NOMO-1 treated with DMSO at 0.1 percent for 48 hours (cell line): ENCODE measurements around the gene ANKRD23.
A peak's percentile ranks its signal among the peaks of the same experiment; 100 is the strongest.
"Not testable (repeated sequence)": the region's sequence is repeated elsewhere in the genome, so short reads cannot be mapped to it uniquely, and the experiment has no call there.

ENCODE experiments used
- DNase-seq: peaks from one replicate; lab custom pipeline; 2025; ENCODE audit not compliant: unreplicated experiment; lab: John Stamatoyannopoulos, UW

The ANKRD23 gene

DNA sequence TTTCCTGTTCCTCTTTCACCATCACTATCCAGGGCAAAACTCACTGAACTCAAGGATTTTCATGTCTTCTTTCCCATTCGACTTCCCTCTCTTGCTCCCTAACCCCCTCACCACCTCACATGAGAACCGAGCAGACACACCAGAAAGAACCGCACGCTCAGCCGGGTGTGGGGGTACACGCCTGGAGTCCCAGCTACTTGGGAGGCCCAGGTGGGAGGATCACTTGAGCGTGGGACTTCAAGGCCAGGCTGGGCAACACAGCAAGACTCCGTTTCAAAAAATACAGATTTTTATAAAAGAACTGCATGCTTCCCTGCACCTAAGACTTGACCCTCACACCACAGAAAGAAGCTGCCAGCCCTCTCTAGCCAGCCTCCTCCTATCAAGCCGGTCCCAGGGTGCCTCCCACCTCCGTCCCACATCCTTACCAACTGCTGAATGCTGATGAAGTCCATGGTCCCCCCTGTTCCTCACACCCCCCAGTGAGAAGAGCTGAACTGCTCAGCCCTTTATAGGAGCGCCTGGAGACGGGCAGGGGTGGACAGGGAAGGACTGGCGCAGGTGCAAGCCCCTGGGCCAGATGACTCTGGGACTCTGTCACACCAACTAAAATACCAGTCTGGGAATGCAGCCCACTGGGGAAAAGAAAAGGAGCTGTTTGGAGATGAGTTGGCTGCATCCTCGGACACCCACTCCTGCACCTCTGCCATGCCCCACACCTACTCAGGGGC lies at the start of gene ANKRD23:
TSS of gene ANKRD23 (minus strand) at position 484 of the 731 bp plus-strand sequence. CDS start at position 455, 29 bp downstream.
- DNase-seq: no peak

DNA sequence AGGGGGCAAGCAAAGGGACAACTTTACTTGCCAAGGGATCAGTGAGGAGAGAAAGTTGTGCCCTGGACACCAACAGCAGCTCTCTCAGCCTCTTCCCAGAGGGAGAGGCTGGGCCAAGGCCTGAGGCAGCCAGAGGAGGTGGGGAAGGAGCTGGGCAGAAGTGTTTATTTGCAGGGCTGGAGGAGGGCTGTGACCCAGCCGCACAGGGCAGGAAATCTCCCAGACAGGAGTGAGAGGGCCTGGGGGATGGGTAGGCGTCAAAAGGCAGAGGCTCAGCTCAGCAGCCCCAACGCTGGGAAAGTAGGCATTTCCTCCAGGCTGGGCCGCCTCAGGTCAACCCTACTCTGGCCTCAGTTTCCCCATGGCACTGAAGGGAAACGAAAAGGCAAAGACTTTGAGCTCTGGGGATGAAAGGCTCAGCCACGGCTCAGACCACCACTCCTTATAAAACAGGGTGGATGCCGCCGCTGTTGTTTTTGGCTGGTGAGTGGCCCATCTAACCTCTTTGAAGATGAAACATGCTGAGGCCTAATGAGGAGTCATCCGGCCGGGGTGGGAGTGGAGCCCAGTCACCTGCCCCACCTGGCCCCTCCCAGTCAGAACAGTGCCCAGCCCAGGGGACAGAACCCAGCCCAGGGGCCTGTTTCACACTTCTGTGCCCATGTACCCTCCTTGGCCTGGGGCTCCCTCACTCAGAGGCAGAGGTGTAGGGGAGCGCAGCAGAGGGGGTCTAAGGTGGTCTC lies 47.9 kb upstream of the ANKRD23 start:
- DNase-seq: no peak

DNA sequence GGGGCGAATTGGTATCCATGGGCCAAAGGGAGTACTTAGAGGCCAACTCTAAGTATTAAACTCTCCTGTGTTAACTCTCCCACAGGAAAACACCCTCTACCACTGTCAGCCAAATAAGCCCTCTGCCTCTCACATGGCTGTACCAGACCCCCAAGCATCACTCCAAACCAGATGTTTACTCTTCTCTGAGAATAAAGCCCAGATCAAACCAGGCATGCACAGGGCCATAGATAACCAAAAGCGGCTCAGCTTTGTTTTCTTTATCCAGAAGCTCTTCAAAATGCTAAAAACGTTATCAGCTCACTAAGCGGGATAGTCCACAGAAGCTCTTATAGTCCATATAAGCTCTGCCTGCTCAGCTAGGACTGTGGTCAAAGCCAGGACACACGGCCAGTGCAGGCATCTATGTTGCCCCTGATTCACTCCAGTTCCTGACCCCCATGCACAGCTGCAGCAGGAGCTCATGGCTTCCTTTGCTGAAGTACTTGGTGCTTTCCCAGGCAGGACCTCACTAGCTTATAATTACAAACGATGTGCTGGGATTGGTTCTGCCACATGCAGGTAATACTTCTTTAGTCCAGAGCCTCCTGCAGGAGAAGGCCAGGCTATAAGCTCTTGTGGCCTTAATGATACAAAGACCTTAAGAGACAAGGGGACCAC lies 47.0 kb upstream of the ANKRD23 start:
- DNase-seq: no peak

DNA sequence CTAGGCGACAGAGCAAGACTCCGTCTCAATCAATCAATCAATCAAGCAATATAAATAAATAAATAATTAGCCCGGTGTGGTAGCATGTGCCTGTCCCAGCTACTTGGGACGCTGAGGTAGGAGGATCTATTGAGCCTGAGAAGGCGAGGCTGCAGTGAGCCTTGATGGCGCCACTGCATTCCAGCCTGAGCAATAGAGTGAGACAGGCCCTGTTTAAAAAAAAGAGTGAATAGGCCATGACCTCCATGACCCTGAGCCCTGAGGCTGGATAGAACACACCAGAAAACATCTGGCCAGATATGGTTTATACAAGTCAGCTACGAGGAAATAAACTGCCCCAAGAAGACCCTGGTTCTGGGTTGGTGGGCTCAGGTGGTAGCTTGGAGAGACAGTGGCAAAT lies 46.4 kb upstream of the ANKRD23 start:
- no peak for DNase-seq

DNA sequence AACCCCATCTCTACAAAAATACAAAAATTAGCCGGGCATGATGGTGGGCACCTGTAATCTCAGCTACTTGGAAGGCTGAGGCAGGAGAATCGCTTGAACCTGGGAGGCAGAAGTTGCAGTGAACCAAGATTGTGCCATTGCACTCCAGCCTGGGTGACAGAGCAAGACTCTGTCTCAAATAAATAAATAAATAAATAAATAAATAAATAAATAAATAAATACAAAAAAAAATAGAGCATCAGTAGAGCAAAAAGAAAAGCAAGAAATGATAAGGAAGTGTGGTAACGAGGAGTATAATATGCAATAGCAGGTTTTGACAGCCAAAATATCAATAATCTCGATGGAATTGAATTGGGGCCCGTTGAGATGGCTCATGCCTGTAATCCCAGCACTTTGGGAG lies 45.7 kb upstream of the ANKRD23 start:
- not testable (repeated sequence) for DNase-seq

DNA sequence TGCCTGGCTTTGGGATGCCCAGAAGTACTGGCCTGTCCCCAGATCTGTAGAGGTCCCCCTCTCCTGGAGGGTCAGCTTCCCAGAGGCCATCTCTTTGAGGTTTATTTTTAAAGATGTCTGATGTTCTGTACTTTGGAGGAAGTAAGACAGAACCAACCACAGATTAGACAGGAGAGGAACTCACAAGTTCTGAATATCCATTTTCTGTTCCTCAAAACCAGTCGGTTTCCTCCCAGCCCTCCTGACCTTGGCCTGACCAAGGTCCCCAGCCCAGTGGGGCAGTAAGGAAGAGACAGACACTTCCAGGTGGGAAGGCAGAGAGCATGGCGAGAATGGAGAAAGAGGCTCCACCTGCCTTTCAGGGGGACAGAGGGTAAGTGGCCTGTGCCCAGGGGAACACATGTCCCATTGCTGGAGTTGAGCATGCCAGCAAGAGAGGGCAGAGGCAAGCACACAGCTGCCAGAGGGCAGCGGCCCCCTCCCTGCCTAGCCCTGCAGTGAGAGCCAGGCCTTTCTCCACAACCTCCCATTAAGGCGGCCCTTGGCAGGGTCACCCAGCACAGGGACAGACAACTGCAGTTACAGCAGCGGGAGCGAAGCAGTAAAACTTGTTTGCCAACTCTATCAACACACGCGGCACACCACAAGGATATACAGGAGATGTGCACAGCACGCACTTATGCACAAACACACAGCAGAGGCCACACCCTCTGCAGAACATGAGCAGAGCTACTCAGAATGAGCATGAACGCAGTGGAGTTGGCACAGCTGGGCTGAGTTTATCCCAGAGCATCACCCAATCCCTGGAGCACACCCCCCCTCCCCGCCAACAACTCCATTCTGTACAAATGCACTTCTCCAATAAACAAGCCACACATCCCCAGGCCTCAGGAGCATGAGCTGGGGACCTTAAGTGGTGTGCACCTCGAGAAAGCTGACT lies 44.5 kb upstream of the ANKRD23 start:
- DNase-seq: peak; percentile 83

DNA sequence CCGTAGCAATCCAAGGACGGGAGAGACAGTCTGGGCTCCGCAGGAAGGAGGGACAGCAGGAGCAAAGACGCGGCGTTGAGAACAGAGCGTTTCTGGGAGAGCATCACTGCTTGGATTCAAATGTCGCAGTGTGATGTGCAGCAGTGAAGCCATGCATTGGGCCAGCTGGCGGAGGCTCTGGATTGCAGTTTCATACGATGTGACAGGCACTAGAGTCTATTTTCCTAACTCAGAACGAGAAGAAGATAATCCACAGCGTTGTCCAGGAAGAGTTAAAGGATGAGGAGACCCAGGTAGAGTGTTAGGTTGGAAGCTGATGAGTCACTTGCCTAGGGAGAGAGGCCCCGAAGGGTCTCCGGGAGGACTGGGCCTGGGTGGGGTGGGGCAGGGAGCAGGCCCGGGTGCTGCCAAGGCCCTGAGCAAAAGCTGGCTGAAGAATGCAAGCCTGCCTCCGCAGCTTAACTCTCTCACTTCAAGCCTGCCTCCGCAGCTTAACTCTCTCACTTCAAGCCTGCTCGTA lies 43.7 kb upstream of the ANKRD23 start:
- DNase-seq: no peak

DNA sequence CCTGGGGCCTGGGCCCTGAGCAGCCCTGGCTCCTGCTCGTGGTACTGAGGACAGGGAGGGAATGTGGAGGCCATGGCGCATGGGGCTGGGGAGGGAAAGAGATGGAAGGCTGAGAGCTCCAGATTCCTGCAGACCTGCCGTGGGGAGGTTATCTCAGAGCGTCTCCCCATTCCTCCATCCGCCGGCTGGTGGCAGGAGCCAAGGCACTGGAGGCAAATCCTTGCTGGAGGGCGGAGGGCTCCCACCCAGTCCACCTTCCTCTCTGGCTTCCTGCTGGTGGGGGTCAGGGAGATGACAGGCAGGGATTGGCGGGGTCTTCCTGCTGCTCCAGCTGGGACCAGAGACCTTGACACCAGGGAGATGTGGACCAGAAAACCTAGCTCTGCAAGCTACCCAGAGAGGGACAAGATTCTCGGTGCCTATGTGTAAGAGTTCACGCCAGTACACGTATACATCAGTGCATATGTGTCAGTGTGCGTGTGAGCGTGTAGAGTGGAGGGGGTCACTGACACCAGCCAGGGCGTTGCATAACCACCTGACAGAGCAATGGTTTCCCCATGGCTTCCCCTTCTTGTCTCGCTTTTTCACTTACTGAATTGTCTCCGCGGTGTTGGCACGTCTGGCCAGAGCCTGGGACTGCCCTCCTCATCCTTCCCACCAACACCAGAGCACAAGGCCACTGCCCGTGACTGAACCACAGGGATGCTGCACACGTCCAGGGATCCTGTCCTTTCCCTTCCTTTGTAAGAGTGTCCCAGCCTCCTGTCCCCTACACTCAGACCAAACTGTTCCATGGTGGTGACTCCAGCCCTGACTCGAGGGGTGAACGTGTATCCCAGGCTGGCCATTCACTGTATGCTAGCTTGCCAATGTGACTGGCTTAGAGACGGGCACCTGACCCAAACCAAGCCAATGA lies 41.9 kb upstream of the ANKRD23 start:
- DNase-seq: peak; percentile 72

DNA sequence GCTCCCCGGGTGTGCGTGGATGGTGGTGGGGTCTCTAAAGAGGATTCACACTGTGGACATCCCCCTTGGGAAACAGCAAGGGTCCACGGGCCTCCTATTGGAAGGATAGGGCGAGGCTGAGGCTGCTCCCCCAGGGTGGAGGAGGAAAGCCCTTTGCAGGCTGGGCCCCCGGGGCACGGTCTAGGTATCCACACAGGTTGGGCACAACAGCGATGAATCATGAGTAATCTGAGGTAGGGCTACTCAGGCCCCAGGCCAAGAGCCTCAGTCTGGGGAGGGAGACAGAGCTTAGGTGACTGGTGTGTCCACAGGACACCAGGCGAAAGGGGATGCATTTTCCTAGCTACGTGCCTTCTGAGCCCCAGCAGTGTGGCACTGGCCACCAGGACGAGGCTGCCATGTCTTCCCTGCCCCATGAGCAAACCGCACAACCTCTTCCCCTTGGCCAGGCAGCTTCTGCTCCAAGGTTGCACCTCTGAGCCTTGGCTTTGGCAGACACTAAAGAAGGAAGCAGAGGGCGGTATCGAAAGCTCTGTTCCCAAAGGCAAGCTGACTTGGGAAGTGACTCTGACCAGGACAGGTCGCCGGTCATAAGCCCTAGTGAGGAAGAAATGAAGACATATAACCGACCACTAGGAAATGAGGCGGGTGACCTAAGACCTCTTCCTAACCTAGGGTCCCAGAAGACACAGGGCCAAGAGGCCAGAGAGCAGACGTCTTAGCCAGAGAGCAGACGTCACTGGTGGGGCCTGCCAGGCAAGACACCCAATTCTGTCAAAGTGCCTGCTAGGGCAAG lies 40.7 kb upstream of the ANKRD23 start:
- no peak for DNase-seq

DNA sequence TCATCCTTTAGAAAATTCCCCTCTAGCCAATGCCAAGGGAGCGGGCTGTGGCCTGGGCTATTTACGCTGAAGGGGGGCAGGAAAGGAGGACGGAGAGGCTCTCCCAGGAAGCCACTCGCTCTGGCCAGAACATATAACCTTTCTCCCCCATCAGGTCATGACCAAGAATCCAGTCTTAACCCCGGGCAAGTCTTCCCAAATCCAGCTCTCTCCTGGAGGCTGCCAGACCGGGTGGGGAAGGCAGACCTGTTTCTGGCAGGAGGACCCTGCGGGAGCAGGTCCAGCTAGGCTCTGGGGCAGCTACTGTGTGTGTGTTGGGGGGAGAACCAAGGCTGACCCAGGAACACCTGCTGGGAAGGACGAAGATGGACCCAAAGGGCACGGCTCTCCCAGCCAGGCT lies 39.5 kb upstream of the ANKRD23 start:
- no peak for DNase-seq

DNA sequence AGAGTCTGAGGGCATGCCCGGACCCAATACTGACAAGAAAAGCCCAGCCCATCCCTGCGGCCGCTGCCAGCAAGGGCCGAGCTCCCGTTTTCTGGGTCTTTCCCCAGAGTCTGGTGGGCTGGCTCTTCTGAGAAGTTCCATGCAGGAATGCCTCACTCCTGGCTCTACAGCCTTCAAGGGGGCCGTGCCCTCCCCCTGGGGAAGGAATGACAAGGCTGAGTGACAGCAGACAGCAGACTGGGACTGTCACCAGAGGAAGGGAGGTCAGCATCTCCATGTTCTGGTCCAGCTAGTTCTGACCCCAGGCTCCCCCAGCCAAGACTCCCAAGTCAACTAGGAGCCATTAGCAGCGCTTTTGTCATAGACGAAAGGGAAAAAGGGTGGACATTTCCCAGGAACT lies 39.1 kb upstream of the ANKRD23 start:
- DNase-seq: no peak

DNA sequence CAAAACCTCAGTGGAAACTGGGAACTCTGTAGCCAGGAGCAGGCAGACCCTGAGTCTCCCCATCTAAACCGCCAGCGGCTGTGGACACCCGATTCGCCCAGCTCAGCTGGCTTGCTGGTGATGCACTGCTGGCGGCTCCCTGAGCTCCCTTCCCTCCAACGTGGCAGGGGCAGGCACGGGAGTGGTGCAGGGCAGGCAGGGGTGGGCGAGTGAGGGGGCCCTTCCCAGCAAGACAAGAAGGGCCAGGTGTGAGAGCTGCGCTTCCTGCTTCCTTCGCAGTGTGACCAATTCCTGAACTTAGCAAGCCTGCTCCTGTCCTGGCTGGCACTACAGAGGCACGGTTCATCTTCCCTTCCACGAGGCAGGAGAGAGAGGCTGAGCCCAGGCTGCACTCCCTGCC lies 38.4 kb upstream of the ANKRD23 start:
- no peak for DNase-seq

DNA sequence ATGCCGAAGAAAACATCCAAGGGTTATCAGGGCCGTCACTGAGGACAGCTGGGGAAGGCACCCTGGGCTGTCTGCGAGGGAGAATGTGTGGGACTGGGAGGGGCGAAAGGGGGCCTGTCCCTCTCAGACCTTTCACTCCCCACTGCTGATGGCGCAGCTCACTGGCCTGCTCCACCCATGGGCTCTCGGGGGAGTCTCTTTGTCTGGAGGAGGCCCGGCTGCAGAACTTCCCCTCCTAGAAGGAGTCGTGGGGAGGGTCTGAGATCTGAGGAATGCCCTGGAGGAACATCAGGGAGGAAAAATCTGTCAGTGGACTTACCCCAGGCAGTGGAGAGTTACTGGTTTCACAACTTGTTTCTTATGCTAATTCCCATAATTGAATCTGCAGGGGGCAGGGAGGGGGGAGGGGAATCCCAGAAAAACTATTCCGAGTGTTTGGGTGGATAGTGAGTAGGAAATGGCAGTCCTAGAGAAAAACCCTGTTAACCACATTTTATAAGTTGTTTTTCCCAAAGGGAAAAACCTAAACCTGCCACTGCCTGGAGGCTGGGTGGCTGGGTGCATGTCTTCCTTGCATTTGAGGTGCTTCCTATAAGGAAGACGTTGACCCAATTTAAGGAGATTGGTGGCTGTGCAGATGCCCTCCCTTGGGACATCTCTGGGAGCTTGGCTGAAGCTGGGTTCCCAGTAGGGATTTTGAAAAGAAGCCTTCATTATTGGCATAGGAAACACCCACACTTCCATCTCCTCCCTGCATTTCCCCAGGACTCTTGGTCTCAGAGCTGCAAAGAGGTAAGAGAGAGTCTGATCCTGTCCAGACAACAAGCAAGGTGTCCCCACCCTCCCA lies 37.8 kb upstream of the ANKRD23 start:
- DNase-seq: no peak

DNA sequence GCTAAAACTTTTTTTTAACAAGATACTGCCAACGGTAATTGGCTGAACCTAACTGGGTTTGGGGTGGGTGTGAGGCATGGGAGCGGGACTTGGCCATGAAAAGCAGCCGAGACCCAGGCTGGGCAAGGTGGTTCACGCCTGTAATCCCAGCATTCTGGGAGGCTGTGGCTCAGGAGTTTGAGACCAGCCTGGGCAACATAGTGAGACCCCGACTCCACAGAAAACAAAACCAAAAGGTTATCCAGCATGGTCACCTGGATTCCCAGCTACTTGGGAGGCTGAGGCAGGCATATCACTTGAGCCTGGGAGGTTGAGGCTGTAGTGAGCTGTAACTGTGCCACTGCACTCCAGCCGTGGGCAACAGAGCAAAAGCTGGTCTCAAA lies 37.1 kb upstream of the ANKRD23 start:
- DNase-seq: no peak

DNA sequence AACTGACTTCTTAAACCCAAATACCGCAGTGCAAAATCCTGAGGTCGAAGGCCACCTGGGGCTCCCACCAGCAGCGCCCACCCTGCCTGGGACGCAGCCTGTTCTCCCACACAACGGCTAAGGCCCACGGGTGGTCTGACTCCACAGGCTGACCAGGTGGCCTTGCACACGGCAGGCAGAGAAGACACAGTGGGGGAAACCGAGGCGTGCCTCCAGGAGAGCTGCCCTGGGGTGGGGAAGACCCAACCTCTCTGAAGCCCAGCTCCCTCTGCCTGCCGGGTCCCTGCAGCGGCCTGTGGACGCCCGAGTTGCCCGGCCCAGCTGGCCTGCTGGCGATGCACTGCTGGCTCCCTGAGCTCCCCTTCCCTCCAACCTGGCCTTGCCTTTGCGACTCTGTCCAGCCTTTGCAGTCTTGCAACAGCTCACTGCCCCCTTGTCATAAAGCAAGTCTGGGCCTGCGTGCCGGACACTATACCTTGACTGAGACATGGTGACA lies 35.8 kb upstream of the ANKRD23 start:
- no peak for DNase-seq

DNA sequence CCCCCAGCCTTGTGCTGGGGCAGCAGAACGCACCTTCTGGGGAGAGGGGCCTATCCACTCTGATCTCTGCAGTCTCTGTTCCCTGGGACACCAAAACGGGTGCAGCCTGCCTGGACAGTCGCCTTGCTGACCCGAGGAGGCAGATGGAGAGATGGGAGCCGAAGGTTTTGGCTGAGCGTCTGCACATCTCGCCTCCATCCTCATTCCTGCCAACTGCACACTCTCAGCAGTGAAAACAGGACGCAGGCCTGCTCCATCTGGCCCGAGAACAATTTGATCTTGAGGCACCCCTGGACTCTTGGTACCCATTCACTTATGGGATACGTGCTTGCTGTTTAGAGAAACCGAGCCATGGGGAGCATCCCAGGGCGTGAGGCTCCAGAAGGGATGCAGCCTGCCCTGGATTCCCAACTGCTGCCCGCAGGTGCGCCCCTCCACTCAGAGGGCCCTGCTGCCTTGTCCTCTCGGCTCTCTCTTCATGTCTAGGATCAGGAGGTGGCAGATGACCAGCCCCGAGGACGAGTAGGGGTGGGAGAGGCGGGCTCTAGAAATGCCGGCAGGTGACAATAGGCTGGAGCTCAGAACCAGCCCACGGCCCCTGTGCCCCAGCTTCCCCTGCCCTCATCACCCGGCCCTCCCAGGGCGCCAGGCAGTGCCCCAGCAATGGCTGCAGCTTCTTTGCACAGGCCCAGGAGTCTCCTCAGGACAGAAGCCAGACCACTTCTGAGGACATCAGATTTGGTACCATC lies 35.1 kb upstream of the ANKRD23 start:
- DNase-seq: no peak

DNA sequence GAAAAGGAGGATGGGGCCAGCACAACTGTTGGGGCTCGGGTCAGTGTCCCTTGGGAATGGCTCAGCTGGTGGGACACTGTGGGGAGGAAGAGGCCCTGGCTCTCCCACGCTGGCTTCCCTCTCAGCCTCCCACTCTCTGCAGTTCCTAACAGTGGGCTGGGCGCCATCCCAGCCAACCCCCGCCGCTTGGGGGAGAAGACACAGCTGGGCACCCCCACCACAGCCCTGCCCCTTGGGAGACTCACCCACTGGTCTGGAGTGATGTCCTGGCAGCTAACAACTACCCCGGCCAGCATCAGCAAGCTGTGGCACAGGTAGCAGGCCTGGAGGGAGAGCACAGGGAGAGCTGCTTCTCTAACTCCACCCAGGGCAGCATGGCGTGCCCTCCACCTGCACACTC lies 34.4 kb upstream of the ANKRD23 start:
- no peak for DNase-seq
